ENCODE results near the gene DACT1.
"Not testable (repeated sequence)": the region's sequence is repeated elsewhere in the genome, so short reads cannot be mapped to it uniquely, and the experiment has no call there.

The DACT1 gene, protein sequence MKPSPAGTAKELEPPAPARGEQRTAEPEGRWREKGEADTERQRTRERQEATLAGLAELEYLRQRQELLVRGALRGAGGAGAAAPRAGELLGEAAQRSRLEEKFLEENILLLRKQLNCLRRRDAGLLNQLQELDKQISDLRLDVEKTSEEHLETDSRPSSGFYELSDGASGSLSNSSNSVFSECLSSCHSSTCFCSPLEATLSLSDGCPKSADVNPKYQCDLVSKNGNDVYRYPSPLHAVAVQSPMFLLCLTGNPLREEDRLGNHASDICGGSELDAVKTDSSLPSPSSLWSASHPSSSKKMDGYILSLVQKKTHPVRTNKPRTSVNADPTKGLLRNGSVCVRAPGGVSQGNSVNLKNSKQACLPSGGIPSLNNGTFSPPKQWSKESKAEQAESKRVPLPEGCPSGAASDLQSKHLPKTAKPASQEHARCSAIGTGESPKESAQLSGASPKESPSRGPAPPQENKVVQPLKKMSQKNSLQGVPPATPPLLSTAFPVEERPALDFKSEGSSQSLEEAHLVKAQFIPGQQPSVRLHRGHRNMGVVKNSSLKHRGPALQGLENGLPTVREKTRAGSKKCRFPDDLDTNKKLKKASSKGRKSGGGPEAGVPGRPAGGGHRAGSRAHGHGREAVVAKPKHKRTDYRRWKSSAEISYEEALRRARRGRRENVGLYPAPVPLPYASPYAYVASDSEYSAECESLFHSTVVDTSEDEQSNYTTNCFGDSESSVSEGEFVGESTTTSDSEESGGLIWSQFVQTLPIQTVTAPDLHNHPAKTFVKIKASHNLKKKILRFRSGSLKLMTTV

DNA sequence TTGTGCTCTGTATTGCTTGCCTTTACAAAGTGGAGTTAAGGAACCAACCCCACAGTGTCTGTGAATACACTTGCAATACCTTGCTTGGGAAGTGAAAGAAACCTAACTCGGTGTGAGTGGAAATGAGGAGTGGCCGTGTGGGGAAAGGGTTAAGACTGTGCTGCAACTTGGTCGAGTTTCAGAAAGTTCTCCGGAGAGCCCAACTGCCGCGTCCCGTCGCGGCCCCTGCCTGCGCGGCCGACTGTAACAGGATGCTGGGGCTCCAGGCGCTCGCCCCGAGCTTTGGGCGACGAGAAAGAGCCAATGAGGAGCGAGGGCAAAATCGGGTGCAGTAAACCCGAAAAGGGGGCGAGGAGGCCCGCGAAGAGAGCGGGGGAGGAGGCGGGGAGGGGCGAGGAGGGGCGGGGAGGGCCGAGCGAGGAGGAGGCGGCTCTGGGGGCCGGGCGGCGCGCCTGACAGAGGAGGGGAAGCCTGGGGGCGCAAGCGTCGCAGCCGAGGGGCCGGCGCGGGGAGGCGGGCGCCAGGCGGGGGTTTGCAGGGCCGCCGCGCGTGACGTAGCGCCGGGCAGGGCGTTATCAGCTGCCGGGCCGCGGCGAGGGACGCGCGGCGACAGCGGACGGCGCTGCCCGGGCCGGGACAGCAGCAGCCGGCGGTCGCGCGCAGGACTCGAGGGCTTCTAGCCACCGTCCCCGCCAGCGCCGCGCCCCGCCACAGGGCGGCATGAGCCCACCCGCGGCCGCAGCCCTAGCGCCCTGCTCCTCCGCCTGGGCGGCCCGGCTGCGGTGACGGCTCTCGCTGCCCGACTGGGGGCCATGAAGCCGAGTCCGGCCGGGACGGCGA lies at the start of gene DACT1:
Gene DACT1, plus strand, starts transcription at position 572 of the 840 bp plus-strand sequence. Its CDS starts 241 bp downstream, at position 813.
- DNase-seq = no peak

- not testable (repeated sequence) for DNase-seq
Measured at GRCh38 chr14:58588321-58588720, 49.4 kb upstream of the DACT1 start.

GRCh38 chr14:58593977-58594376 lies 43.8 kb upstream of the DACT1 start:
- DNase-seq = no peak

DNA sequence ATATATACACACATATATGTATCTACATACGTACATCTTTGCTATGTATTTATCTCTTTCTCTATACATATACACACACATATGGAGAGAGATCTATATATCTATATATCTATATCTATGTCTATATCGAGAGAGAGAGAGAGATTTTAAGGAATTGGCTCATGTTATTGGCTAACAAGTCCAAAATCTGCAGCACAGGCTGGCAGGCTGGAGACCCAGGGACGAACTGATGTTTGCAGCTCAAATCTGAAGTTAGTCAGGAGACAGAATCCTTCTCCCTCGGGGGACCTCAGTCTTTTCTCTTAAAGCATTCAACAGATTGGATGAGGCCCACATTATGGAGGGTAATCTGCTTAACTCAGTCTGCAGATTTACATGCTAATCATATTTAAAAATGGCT lies 40.7 kb upstream of the DACT1 start:
- DNase-seq = no peak

DNA sequence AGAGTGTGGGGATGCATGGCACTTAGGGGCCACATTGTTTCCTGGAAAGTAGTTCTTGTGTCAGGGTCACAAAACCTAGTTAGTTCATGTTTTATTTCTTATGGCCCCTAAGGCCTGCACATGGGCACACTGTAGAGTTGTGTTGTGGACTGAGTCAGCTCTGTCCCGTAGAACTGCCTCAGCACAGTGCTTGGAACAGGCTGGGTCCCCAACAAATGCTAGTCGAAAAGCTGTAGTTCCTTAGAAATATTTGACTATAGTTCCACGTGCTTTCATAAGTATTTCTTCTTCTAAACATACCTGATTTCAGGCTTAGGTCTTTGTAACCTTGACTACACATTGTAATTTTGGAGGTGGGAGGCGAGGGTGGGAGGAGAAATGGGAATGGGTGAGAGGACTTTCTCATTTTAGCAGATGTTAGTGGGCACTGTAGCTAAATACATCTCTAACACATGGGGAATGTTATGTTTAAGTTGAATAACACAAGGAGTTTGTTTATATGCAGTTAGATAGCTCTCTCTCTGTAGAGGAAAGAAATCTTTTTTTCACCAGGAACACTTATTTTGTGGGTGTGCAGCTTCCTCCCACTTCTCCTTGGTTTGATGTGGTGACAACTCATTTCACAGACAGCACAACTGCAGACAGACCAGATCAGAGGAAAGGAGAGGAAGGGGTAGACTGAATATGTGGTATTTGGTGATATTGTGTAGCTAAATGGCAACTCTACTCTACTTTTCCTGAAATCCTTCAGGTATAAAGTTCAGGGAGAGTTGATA lies 39.5 kb upstream of the DACT1 start:
- no peak for DNase-seq

- DNase-seq = no peak
Measured at GRCh38 chr14:58598804-58599525, 38.8 kb upstream of the DACT1 start.

DNA sequence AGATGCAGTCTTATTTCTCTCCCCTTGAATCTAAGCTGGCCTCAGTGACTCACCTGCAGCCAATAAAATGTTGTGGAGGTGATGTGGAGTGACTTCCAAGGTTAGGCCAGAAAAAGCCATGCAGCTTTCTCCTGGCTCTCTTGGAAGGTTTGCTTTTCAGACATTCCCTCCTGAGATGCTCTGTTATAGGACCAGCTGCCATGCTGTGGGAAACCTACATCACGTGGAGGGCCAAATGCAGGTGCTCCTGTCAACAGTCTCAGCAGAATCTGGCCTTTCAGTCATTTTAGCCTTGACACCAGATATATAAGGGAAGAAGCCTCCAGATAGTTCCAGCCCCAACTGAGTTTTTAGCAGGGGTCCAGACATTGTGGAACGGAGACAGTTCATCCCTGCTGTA lies 38.1 kb upstream of the DACT1 start:
- no peak for DNase-seq

DNA sequence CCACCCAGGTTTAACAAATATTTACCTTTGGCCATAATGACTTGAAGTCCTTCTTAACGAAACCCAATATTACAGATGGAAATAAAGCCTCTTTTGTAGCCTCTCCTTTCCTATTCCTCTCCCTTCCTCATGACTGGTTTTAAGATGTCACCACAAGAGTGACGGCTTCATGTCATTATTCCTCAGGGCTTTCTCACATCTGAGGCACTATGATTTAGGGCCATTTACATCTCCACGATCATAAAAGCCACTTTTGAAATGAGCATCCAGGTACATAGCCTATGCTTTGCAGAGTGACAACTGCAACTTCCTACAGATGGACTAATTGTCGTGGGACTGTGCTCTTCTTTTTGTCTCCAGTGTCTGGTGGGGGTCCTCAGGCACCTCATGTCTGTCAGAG lies 32.3 kb upstream of the DACT1 start:
- no peak for DNase-seq

DNA sequence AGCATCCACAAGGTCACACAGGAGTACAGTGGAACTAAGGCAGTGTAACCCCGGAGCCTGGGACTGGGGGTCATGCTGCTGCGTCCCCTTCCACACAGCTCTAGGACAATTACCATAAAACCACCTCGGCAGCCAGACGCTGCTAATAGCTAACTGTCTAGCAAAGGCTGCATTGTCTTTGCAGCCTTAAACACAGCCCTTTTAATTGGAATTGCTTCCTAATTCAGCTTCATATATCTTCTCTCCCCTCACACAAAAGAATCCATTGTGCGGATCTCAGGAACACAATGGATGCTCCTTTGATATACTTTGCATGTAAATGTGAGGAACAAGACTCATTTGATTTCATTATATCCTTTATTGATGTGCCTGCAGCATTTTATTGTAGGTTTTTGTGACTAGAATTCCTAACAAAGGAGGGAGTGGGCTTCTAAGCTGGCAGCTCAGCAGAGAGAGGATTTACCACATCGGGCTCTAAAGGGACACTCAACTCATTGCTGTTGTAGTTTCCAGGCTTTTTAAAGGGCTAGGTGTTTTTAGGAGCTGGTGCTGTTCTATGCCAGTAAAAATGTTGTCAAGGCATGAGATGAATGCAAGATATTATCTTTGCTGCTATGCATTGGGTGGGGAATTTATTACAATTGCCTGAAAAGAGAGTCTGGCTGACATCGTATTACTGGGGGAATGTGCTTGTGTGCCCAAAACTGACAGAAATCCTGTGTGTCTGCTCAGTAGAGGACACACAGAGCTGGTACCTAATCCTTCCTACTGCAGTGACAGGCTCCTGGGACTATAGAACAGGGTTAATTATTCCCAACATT lies 30.4 kb upstream of the DACT1 start:
- DNase-seq = no peak

DNA sequence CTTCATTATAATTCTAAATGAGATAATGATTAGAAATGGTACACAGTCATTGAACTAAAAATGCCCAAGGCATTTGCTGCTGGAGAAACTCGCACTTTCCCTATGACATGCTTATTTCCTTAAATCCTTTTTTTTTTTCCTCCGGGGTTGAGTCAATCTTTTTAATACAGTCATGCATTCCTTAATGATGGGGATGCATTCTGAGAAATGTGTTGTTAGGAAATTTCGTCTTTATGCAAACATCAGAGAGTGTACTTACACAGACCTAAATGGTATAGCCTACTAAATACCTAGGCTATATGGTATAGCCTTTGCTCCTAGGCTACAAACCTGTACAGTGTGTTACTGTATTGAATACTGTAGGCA lies 29.8 kb upstream of the DACT1 start:
- no peak for DNase-seq

- no peak for DNase-seq
Measured at GRCh38 chr14:58617619-58618018, 20.1 kb upstream of the DACT1 start.

GRCh38 chr14:58620011-58620410 lies 17.8 kb upstream of the DACT1 start:
- DNase-seq = no peak

GRCh38 chr14:58625438-58625837 lies 12.3 kb upstream of the DACT1 start:
- no peak for DNase-seq

- no peak for DNase-seq
Measured at GRCh38 chr14:58626431-58626831, 11.3 kb upstream of the DACT1 start.

DNA sequence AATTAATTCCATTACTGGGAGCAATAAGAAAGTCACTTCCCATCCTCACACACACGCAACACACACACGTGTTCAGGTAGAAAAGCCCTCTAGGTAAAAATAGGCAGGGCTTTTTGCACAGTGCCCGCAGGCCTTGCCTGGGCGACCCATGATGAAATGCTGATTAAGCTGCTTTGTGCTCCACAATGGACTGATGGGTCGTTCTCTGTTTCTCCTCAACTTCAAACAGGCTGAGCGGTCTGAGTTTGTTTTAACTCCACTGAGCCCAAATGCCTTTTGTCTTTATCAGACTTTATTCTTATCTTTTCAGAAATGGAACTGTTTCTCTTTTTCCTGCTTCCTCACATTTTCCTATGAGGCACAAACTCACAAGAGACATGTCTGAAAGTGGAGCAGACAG lies 9.4 kb upstream of the DACT1 start:
- no peak for DNase-seq

DNA sequence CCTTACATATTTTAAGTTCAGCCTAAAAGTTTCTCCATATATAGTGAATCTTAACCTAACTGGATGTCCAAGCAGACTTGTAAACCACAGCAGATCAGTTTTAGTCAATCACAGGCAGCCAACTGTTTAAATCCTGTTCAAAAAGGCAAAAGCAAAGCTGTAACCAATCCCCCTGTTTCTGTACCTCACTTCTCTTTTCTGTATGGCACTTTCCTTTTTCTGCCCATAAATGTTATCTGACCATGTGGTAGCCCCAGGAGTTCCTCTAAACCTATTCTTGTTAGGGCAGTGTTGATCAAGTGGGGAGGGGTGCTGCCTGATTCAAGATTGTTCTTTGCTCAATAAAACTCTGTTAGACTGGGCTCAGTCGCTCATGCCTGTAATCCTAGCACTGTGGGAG lies 8.5 kb upstream of the DACT1 start:
- no peak for DNase-seq

DNA sequence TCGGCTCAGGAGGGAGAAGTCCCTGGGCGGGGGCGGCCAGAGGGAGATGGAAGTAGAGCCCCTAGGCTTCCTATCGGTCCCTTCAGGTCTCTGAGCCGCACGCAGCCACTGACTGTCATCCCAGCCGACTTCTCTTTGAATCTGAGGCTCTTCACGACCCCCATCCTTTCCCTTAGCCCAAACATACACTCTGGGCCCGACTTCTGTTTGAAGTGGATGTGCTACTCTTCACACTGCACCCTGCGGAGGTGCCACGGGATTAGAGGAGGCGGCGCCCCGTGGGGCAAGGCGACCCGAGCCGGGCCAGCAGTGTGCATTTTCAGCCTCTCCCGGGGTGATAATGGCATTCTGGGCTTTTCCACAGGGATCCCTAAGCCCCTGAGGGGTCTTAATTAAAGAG lies 6.0 kb upstream of the DACT1 start:
- DNase-seq = no peak

- DNase-seq = no peak
Measured at GRCh38 chr14:58633831-58634230, 3.9 kb upstream of the DACT1 start.

- no peak for DNase-seq
Measured at GRCh38 chr14:58634406-58635090, 3.2 kb upstream of the DACT1 start.

DNA sequence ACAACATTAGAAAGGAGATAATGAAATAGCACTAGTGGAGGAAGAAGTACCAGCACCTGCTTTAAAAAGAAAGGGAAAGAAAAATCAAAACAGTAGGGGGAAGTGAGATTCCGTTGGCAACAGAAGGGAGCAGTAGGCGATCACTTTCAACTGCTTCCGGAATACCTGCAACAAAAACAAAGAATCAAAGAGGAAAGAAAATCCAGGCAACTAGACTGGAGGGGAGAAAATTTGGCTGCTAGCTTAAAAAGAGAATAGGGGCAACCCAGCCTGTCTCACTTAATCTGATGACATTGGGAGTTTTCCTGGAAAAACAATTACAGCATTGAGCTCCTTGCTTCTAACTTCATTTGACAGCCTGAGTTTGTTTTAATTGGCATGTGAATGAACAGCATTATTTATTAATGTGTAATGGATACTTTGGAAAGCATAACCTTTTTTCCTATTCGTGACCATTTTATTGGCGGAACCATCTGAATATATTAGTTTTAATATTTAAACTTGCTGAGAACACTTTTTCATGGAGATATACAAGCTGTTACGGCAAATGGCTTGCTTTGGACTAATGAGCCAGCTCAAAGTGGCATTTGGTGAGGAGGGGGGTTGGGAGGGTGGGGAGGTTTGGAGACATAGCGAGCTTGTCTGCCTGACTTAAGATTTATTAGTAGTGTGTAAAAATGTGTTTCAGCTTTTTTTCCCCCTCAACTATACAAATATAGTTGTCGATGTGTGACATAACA lies 2.5 kb upstream of the DACT1 start:
- no peak for DNase-seq
